GM12874 (cell line): ENCODE measurements around the gene SERTAD1.

Source experiments
- CTCF ChIP-seq: IDR thresholded peaks from 2 replicates; pipeline ENCODE4 v1.5.1; 2011; ENCODE audit warnings: low read depth, mild to moderate bottlenecking, control low read depth, low read length, moderate library complexity; ENCODE audit not compliant: insufficient read depth

The SERTAD1 gene

GRCh38 chr19:40425450-40426287, at the start of gene SERTAD1:
SERTAD1 (minus strand) TSS chr19:40425992; CDS start chr19:40423546, 2,446 bp downstream.
- TF ChIP-seq CTCF = peak; percentile 82

GRCh38 chr19:40474737-40475136, 48.9 kb upstream of the SERTAD1 start:
- no peak for TF ChIP-seq CTCF

- TF ChIP-seq CTCF = no peak
These were observed 46.7 kb upstream of the SERTAD1 start for GRCh38 chr19:40472516-40472915.

- TF ChIP-seq CTCF = no peak
These were observed 45.3 kb upstream of the SERTAD1 start for GRCh38 chr19:40471111-40471510.

GRCh38 chr19:40469011-40469410, 43.2 kb upstream of the SERTAD1 start:
- TF ChIP-seq CTCF = no peak

- TF ChIP-seq CTCF = no peak
These were observed 41.4 kb upstream of the SERTAD1 start, which contains the start of gene SPTBN4 for GRCh38 chr19:40466985-40467734. SPTBN4 (plus strand) TSS chr19:40467001; CDS start chr19:40472622, 5,621 bp downstream.

- no peak for TF ChIP-seq CTCF
These were observed 40.6 kb upstream of the SERTAD1 start for GRCh38 chr19:40466219-40466984.
